HUES48 (cell line): Measurements from ENCODE around the gene FRMD4A.

Experiments used
- H3K27ac ChIP-seq: one replicate; pipeline ENCODE4 v1.7.0; 2013; ENCODE audit warnings: low read depth, low read length, inconsistent platforms
- H3K27me3 ChIP-seq: 2 replicates; pipeline ENCODE4 v1.6.1; 2013; ENCODE audit warnings: mild to moderate bottlenecking, low read length; ENCODE audit not compliant: control insufficient read depth, insufficient read depth
- H3K36me3 ChIP-seq: 2 replicates; pipeline ENCODE4 v1.6.1; 2013; ENCODE audit warnings: low read length; ENCODE audit not compliant: control insufficient read depth, insufficient read depth
- H3K4me1 ChIP-seq: 2 replicates; pipeline ENCODE4 v1.6.1; 2013; ENCODE audit warnings: mild to moderate bottlenecking, low read length; ENCODE audit not compliant: control insufficient read depth, insufficient read depth
- H3K4me3 ChIP-seq: 2 replicates; pipeline ENCODE4 v1.5.1; 2013; ENCODE audit warnings: mild to moderate bottlenecking, low read depth, low read length
- H3K9ac ChIP-seq: 2 replicates; pipeline ENCODE4 v1.6.1; 2013; ENCODE audit warnings: mild to moderate bottlenecking, low read depth, low read length, moderate library complexity
- H3K9me3 ChIP-seq: 2 replicates; pipeline ENCODE4 v1.6.1; 2013; ENCODE audit warnings: low read length; ENCODE audit not compliant: control insufficient read depth, insufficient read depth

FRMD4A gene

GRCh38 chr10:13706604-13707003 lies 624.1 kb downstream of the FRMD4A start:
- H3K27ac ChIP-seq: peak overlapping the region; percentile 84

GRCh38 chr10:13706175-13706574 lies 624.5 kb downstream of the FRMD4A start:
- H3K4me3 ChIP-seq: peak overlapping the region; percentile 58
- H3K36me3 ChIP-seq: peaks cover 4% of the 10 kb centered on the region; the same call in 1 of the 2 replicates
- H3K27ac ChIP-seq: peak overlapping the region; percentile 84
- no peaks in the 10 kb centered on the region for H3K27me3 ChIP-seq
- no peaks in the 10 kb centered on the region for H3K9me3 ChIP-seq
- peaks cover 50% of the 10 kb centered on the region for H3K4me1 ChIP-seq
- no peak overlapping the region for H3K9ac ChIP-seq

More at GRCh38 chr10:13706604-13707003, 624.1 kb downstream of the FRMD4A start:
- Histone ChIP-seq H3K4me1 (peaks cover 53% of the 10 kb centered on the region), H3K9me3 (no peaks in the 10 kb centered on the region), H3K36me3 (0 out of 2 replicates have a peak, but pooled peaks cover under 1% of the 10 kb centered on the region), H3K4me3 (peak overlapping the region; percentile 58), H3K27me3 (no peaks in the 10 kb centered on the region), H3K9ac (no peak overlapping the region)

- Histone ChIP-seq H3K9me3 (no peaks in the 10 kb centered on the region), H3K36me3 (peaks cover 6% of the 10 kb centered on the region; the same call in 1 of the 2 replicates), H3K4me1 (peaks cover 44% of the 10 kb centered on the region), H3K4me3 (peak overlapping the region; percentile 58), H3K27ac (peak overlapping the region; percentile 84), H3K27me3 (no peaks in the 10 kb centered on the region), H3K9ac (no peak overlapping the region)
These were observed 625.1 kb downstream of the FRMD4A start for GRCh38 chr10:13705526-13706174.

- Histone ChIP-seq H3K4me3 (no peak overlapping the region), H3K36me3 (peaks cover 7% of the 10 kb centered on the region), H3K9ac (no peak overlapping the region)
These were observed 625.8 kb downstream of the FRMD4A start for GRCh38 chr10:13704964-13705363.

GRCh38 chr10:13703997-13704536 lies 626.7 kb downstream of the FRMD4A start:
- Histone ChIP-seq H3K27me3 (no peaks in the 10 kb centered on the region), H3K27ac (no peak overlapping the region), H3K4me1 (peaks cover 34% of the 10 kb centered on the region)

More at GRCh38 chr10:13704964-13705363, 625.8 kb downstream of the FRMD4A start:
- Histone ChIP-seq H3K4me1 (peaks cover 39% of the 10 kb centered on the region), H3K27ac (no peak overlapping the region), H3K27me3 (no peaks in the 10 kb centered on the region), H3K9me3 (no peaks in the 10 kb centered on the region)

GRCh38 chr10:13703101-13703818 lies 627.5 kb downstream of the FRMD4A start:
- Histone ChIP-seq H3K4me3 (no peak overlapping the region), H3K9ac (no peak overlapping the region), H3K36me3 (peaks cover 10% of the 10 kb centered on the region), H3K27me3 (no peaks in the 10 kb centered on the region), H3K27ac (no peak overlapping the region), H3K4me1 (peaks cover 26% of the 10 kb centered on the region), H3K9me3 (no peaks in the 10 kb centered on the region)

More at GRCh38 chr10:13703997-13704536, 626.7 kb downstream of the FRMD4A start:
- H3K36me3 ChIP-seq: peaks cover 10% of the 10 kb centered on the region
- no peak overlapping the region for H3K9ac ChIP-seq
- H3K9me3 ChIP-seq: no peaks in the 10 kb centered on the region
- no peak overlapping the region for H3K4me3 ChIP-seq

- H3K27ac ChIP-seq: no peak overlapping the region
- H3K4me3 ChIP-seq: no peak overlapping the region
- no peak overlapping the region for H3K9ac ChIP-seq
- H3K27me3 ChIP-seq: no peaks in the 10 kb centered on the region
- H3K4me1 ChIP-seq: peaks cover 6% of the 10 kb centered on the region
- peaks cover 11% of the 10 kb centered on the region for H3K36me3 ChIP-seq
- H3K9me3 ChIP-seq: no peaks in the 10 kb centered on the region
These were observed 629.4 kb downstream of the FRMD4A start for GRCh38 chr10:13701157-13701919.

GRCh38 chr10:13700473-13701144 lies 630.1 kb downstream of the FRMD4A start:
- no peaks in the 10 kb centered on the region for H3K27me3 ChIP-seq
- no peaks in the 10 kb centered on the region for H3K9me3 ChIP-seq
- no peaks in the 10 kb centered on the region; the same call in 1 of the 2 replicates for H3K4me1 ChIP-seq
- H3K27ac ChIP-seq: no peak overlapping the region
- peaks cover 18% of the 10 kb centered on the region for H3K36me3 ChIP-seq
- H3K4me3 ChIP-seq: no peak overlapping the region
- H3K9ac ChIP-seq: no peak overlapping the region

- H3K9me3 ChIP-seq: no peaks in the 10 kb centered on the region
- no peak overlapping the region for H3K27ac ChIP-seq
- H3K4me1 ChIP-seq: no peaks in the 10 kb centered on the region; the same call in 1 of the 2 replicates
- H3K9ac ChIP-seq: no peak overlapping the region
- H3K36me3 ChIP-seq: peaks cover 22% of the 10 kb centered on the region
- no peak overlapping the region for H3K4me3 ChIP-seq
- no peaks in the 10 kb centered on the region for H3K27me3 ChIP-seq
These were observed 631.5 kb downstream of the FRMD4A start for GRCh38 chr10:13699216-13699615.

GRCh38 chr10:13698217-13698616 lies 632.5 kb downstream of the FRMD4A start:
- no peak overlapping the region for H3K9ac ChIP-seq
- no peak overlapping the region for H3K4me3 ChIP-seq
- no peak overlapping the region for H3K27ac ChIP-seq
- H3K36me3 ChIP-seq: peaks cover 29% of the 10 kb centered on the region
- no peaks in the 10 kb centered on the region for H3K9me3 ChIP-seq
- H3K4me1 ChIP-seq: no peaks in the 10 kb centered on the region; the same call in 1 of the 2 replicates
- no peaks in the 10 kb centered on the region for H3K27me3 ChIP-seq
